GM18520 (cell line): ENCODE results near the gene MCIDAS.
A peak's percentile ranks its signal among the peaks of the same experiment; 100 is the strongest.

ENCODE experiments used
- ATAC-seq: cut with Tn5 transposase; IDR thresholded peaks from one replicate; pipeline ENCODE4 v1.9.1; 2021; ENCODE audit not compliant: unreplicated experiment

MCIDAS gene

GRCh38 chr5:55222985-55223811, 3.9 kb downstream of the MCIDAS start:
- no peak for ATAC-seq

- ATAC-seq = no peak
These were observed 4.8 kb downstream of the MCIDAS start for GRCh38 chr5:55222092-55222984.

DNA sequence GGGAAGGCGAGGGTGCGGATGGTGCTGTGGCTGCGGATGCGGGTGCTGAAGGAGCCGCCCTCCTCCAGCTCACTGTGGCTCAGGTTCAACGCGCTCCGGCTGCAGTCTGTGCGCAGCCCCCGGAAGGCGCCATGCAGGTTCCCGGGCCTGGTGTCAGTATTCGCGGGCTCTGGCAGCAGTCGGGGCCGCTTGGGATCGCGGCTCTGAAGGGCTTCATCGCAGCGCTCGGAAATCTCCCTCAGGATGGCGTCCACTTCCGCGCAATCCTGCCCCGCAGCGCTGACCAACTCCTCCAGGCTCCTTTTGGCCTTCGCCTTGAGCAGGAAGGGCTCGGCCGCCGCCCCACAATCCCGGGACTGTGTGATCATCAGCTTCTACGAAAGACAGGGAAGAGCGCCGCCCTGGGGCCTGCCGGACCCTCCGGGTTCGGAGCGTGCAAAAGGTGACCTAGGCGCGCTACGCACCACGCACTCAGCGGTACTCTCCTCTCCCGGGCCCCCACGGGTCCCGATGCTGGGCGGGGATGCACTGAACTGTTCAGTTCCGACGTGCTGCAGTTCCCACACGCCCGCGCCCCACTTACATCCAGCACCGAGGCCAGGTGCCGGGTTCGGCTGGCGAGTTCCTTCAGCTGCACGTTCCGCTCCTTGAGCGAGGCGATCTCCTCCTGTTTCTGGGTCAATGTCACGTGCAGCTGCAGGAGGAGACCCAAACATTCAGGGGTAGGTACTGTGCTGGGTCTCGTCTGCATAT, 6.5 kb downstream of the MCIDAS start:
- ATAC-seq = no peak

DNA sequence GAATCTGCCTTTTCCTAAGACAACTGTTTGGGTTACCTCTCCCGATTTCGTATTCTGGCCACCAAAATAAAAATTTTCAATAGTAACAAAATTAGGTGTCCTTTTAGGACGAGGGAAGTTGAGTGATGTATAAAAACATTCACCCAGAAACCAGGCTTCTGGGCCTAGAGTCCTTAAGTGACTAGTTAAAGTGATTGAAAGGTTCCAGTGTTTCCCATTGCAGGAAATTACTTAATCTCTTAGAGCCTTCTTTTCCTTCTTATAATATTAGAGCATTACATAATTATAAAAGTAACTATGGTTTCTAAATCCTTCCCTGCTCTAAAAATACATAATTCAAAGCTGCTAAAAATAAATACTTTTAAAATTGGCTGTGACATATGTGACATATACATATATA, 7.3 kb downstream of the MCIDAS start:
- no peak for ATAC-seq

GRCh38 chr5:55218967-55219366, 8.1 kb downstream of the MCIDAS start:
- ATAC-seq = no peak

- no peak for ATAC-seq
These were observed 15.8 kb downstream of the MCIDAS start for GRCh38 chr5:55211184-55211874.

- ATAC-seq = no peak
These were observed 22.1 kb downstream of the MCIDAS start for GRCh38 chr5:55205001-55205400.

- ATAC-seq = no peak
These were observed 36.0 kb downstream of the MCIDAS start for GRCh38 chr5:55191165-55191564.

GRCh38 chr5:55188656-55189540, 38.2 kb downstream of the MCIDAS start:
- ATAC-seq = no peak

- no peak for ATAC-seq
These were observed 39.7 kb downstream of the MCIDAS start for GRCh38 chr5:55187370-55187769.

DNA sequence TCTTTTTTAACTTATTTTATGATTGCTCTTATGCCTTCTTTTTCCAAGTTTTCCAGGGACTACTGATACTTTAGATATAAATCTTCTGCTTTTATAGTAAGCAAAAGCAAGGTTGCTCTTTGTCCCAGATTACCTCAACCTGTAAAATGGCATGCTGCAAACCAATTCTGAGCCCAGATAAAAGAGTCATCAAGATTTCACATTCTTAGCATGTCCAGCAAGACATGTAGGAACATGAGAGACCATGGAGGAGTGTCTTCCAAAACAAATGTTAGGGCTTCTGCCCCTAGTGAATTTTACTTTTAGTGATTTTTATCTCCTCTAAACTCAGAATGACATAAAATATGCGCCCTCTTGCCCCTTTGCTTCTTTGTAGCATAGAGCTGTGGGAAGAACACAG, 47.1 kb downstream of the MCIDAS start:
- no peak for ATAC-seq

DNA sequence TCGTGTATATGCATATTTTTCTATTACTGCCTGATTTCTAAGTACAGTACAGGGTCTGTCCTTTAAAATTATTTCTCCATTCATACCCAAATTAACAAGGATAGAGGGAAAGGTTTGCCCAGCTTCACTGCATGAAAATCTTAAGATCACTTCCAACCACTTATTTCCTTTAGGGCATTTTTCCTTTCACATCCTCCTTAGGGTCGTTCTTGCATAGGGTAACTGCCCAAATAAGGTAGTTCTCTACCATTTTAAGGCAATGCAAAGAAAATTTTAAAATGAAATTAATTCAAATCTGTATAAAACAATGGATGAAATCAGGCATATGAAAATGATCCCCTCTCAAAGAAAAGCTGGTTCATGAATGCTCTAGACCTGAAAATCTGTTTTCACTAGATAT, 50.0 kb downstream of the MCIDAS start:
- ATAC-seq = no peak

GRCh38 chr5:55176176-55176818, 50.8 kb downstream of the MCIDAS start:
- no peak for ATAC-seq

- ATAC-seq = no peak
These were observed 51.3 kb downstream of the MCIDAS start for GRCh38 chr5:55175781-55176175.

DNA sequence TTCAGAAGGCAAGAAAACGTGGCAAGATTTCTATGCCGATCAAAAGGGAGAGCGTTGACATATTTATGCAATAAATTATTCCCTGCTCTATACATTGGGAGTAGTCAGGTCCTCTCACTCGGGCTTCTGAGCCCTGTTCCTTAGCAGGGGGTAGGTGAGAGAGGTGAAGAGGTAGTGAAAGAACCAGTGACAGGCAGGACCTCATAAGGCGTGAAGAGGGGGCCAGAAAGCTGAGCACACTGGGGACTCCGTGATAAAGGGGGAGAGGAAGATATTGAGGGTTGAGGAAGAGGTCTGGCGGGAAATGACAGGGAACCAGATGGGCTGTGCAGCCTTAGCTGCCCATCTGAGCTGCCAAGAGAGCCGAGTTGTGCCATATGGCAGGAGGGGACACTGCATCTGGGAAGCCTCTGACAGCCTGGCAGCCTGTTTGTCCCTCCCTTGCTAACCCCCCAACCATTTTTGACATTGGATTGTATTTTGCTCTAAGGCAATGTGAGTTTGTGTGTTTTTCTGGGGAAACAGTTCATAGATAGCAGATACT, 53.4 kb downstream of the MCIDAS start:
- ATAC-seq = no peak

GRCh38 chr5:55172937-55173686, 54.0 kb downstream of the MCIDAS start, which contains the start of gene CDC20B:
TSS of gene CDC20B (minus strand) at chr5:55173177. CDS start at chr5:55173000, 177 bp downstream.
- ATAC-seq = peak; percentile 80

- peak; percentile 42 for ATAC-seq
These were observed 54.8 kb downstream of the MCIDAS start for GRCh38 chr5:55172051-55172899.
